Right kidney (tissue), 9 donors: ENCODE results near the gene SLC22A16.
"Not testable (repeated sequence)": the region's sequence is repeated elsewhere in the genome, so short reads cannot be mapped to it uniquely, and the experiment has no call there.

Source experiments
- DNase-seq: peaks from one replicate; pipeline ENCODE4 v3.0.0-alpha.2; 2016
- long read RNA-seq, 8 donors: transcript quantifications; one replicate each; lab custom pipeline, GENCODE V29; 2026

SLC22A16 gene, protein sequence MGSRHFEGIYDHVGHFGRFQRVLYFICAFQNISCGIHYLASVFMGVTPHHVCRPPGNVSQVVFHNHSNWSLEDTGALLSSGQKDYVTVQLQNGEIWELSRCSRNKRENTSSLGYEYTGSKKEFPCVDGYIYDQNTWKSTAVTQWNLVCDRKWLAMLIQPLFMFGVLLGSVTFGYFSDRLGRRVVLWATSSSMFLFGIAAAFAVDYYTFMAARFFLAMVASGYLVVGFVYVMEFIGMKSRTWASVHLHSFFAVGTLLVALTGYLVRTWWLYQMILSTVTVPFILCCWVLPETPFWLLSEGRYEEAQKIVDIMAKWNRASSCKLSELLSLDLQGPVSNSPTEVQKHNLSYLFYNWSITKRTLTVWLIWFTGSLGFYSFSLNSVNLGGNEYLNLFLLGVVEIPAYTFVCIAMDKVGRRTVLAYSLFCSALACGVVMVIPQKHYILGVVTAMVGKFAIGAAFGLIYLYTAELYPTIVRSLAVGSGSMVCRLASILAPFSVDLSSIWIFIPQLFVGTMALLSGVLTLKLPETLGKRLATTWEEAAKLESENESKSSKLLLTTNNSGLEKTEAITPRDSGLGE
- long read RNA-seq, donor 1, result 0 reads
- long read RNA-seq, donor 2, result 0 reads
- long read RNA-seq, donor 3, result 0 reads
- long read RNA-seq, donor 4, result 0 reads
- long read RNA-seq, donor 5, result 0 reads
- long read RNA-seq, donor 6, result 0 reads
- long read RNA-seq, donor 7, partial matches to known transcripts, result 0 of 1 reads
- long read RNA-seq, donor 7, other reads (novel, unspliced or antisense), result 0 of 1 reads
- long read RNA-seq, donor 8, result 0 reads

DNA sequence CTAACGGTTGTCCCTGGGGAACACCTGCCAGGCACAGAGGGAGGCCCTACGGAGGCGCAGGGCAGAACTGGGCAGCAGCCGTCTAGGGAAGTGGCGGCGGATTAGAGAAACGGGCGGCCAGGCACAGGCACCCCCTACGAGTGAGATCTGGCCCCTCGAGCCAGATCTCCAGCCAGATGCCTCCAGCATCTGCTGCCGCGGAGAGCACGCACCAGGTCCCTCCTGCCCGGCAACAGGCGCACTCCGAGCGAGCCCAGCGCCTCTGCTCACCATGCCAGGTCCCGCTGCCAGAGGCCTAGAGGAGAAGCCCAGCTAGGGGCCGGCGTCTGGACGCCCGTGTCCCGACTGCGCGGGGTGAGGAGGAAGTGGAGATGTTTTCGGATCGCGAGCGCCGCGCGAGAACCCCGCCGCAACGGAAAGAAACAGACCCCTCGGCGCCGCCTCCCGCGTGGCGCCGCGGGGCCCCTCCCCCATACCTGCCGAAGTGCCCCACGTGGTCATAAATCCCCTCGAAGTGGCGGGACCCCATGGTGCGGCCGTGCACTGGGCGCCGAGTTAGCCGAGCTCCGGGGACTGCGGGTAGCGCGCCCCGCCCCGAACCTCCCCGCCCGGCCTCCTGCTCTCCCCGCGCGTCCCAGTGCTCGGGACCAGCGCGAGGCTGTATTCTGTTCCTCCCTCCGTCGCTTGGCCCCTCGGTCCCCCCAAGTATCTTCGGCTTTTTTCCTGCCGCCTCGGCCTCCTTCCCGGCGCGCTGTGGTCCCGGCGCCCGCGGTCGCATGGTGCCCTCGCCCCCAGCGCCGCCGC, at the start of gene SLC22A16:
Gene SLC22A16 (minus strand): TSS at position 568 of the 804 bp plus-strand sequence. CDS start 39 bp downstream, at position 529.
- DNase-seq, result peak; percentile 69

DNA sequence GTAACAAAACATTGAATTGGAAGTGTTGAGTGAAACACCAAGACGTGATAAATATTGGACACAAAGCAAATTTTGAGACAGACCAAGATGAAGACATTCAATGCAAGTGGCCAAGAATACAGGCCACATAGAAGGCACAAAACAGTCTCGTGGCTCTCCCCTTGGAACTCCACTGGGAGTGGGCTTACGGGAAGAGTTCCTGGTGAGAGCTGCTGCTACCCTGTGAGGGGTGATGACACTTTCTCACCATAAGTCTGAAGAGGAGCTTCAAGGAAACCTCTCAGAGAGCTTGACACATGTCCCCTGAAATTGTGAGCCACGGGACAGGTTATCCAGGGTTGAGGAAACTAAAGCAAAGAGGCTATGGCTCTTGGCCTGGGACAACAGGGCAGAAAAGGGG, 48.6 kb upstream of the SLC22A16 start:
- no peak for DNase-seq

DNA sequence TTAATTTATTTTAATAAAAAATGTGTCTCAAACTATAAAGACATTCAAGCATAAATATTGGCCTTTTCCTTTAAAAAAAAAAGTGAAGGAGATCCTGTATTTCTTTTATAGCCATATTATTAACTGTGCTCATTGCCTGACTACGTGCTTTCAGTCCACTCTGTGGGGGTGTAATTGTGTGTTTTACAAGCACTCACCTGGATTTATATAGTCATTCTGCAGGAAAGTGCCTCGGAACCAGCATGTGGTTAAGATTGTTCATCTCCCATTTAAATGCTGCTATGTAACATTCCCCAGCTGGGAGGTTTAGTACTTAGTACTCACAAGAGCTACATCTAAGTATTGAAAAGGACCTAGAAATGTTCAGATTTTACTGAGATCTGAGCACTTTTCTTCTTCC, 47.9 kb upstream of the SLC22A16 start:
- no peak for DNase-seq

DNA sequence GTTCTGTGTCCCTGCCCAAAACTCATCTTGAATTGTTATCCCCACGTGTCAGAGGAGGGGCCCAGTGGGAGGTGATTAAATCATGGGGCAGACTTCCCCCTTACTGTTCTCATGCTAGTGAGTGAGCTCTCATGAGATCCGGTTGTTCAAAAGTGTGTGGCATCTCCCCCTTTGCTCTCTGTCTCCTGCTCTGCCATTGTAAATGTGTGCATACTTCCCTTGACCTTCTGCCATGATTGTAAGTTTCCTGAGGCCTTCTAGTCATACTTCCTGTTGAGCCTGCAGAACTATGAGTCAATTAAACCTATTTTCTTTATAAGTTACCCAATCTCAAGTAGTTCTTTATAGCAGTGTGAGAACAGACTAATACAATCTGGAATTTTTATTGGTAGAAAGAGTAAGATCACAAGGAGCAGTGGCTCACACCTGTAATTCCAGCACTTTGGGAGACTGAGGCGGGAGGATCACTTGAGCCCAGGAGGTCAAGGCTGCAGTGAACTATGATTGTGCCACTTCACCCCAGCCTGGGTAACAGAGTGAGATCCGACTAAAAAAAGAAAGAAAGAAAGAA, 47.1 kb upstream of the SLC22A16 start:
- no peak for DNase-seq

DNA sequence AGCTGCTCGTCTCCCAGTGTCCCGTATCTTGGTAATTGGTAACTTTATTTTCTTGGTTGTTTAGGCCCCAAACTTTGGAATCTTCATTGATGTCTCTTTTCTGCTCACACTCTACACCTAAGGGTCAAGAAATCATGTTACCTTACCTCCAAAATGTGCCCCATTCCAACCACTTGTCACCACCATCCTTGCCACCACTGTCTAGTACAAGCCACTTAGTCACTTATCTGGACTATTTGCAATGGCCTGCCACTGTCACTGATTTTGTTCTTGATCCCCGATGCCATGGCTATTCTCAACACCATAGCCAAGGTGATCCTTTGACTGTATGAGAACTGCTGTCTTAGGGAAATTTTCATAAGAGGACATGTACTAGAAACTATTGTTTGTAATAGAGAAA, 46.0 kb upstream of the SLC22A16 start:
- DNase-seq, result no peak

DNA sequence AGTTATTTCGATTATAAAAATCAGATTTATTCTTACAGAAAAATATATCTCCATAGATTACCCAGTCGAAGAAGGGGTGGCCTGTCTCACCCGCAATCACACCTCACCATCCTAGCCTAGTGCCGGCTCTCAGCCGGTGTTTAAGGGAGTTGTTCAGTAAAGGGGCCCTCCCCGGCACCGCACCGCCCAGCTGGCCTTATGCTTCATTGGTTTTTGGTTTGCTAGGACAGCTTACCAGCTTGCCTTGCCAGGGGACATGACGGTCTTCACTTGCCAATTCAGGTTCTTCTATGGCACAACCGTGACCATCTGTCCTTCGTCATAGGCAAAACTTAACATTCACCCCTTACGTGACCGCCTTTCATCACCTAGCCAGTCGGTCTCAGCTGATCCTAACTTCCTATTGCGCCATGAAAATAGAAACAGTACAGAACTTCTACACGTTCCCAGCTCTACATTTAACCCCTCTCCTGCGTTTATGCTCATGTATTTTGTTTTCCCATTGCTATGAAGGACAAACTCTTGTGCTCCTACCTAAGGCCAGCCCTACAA, 44.7 kb upstream of the SLC22A16 start:
- DNase-seq, result no peak

DNA sequence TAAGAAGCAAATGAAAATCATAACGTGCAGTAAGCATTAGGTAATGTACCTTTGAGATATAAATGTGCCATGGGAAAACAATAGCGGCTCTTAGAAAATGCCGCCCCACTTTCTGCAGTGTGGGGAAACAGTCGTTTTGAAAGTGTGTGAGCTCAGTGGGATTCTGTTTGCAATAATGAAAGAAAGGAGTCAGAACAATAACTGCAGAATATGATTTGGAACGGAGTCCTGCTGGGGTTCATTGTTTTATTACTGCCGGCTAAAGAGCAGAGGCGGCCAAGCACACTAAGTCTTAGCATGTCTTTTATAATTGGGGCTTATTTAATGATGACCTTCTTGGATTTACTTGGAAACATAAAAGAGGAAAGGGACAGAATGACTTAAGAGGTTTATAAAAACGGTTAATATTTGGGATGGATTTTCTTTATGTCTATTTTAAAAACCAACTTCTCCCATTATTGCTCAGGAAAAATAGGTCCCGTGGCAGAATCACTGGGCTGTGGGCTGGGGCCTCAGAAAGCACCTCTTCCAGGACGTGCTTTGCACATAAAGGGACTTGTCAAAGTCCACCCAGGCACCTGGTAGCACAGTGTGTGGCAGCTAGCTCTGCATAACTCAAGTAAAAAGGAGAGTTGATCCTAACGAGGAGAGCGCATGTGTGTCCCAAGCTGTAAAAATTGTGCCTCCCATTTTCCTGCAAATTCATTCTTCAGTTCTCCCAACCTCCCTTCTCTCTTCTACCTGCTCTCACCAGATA, 44.0 kb upstream of the SLC22A16 start:
- DNase-seq, result no peak

DNA sequence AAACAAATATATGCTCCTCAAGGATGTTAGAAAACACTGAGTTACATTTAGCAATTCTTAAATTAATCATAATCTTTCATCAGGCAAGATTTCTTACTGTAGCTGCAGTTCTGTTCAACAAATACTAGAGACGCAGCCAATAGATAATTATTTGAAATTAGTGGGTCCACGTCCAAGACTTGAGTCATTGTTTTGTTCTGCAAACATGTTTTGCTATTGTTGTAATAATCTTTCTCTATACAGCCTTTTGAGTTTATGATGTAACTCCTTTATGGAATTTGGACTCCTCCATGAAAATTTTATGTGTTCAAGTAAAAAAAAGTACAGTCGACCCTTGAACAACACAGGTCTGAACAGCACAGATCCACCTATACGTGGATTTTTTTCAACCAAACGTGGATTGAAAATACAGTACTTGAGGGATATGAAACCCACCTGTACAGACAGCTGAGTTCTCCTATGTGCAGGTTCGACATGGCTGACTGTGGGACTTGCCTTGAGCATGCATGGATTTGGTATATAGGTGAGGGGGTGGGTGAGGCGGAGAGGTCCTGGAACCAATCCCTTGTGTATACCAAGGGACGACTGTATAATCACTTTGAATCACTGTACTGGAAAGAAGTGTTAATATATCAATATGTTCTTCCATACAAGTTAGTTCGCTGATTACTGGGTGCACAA, 41.3 kb upstream of the SLC22A16 start:
- no peak for DNase-seq

DNA sequence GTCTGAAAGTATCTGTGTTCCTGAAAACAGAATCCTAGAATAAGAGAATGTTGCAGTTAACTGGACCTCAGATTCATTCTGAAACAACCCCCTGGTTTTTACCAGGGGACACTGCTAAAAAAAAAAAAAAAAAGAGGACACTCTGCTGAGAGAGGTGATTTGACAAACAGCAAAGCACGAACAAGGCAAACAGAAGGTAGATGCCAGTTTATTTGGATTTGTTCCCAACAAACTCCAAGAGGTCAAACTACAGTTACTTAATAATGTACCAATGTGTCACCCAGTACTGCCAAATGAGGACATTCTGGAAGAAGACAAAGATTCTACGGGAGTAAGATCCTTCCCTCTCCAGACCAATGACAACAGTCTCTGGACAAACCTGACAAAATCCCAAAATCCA, 40.6 kb upstream of the SLC22A16 start:
- no peak for DNase-seq

DNA sequence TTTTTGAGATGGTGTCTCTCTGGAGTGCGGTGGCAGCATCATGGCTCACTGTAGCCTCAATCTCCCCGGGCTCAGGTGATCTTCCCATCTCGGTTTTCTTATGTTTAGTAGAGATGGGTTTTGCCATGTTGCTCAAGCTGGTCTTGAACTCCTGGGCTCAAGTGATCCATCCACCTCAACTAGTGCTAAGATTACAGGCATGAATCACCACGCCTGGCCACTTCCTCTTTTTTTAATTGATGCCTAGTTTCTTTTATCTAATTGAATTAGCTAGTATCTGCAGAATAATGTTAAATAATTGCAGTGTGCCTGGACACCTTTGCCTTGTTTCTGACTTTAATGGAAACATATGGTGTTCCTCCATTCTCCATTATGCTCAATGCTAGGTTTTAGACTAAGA, 38.4 kb upstream of the SLC22A16 start:
- DNase-seq, result no peak

DNA sequence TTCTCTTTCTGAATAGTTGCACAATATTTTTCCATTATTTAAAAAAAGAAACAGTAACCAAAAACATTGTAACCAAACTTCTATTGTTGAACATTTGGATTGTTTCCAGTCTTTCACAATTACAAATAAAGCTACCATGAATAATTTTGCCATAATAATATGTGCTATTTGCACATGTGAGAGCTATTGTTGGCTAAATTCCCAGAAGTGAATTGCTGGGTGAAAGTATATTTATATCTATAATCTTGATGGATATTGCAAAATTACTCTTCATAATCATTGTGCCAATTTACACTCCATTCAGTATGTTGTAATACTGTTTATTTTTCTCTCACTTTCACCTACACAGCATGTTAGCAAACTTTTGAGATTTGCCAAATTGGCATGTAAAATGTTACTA, 36.6 kb upstream of the SLC22A16 start:
- DNase-seq, result no peak

DNA sequence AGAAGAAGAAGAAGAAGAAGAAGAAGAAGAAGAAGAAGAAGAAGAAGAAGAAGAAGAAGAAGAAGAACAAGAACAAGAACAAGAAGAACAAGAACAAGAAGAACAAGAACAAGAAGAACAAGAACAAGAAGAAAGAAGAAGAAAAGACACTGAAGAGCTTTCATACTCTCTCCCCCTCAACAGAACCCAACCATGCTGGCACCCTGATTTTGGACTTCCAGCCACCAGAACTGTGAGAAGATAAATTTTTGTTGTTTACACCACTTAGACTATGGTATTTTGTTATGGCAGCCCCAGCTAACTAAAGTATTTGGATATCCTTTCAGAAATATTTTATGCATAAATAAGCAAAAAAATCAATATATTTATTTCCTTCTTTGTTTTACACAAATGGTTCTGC, 36.1 kb upstream of the SLC22A16 start:
- DNase-seq, result not testable (repeated sequence)

DNA sequence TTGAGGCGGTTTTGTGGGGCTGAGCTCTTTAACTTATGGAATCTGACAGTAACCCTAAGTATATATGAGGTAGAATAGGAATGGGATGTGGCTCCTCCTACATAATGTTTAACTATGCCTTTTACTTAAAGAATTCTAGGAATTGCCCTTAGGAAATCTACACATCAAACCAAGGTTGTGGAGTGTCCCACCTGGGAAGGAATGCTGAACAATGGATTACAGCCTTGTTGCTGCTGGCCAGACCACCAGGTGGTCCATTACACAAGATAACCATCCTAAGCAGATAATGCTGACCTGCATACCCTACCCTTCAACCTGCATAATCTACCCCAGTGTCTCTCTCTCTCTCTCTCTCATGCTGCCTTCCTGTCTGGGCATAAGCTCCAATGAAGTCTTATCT, 35.0 kb upstream of the SLC22A16 start:
- no peak for DNase-seq

DNA sequence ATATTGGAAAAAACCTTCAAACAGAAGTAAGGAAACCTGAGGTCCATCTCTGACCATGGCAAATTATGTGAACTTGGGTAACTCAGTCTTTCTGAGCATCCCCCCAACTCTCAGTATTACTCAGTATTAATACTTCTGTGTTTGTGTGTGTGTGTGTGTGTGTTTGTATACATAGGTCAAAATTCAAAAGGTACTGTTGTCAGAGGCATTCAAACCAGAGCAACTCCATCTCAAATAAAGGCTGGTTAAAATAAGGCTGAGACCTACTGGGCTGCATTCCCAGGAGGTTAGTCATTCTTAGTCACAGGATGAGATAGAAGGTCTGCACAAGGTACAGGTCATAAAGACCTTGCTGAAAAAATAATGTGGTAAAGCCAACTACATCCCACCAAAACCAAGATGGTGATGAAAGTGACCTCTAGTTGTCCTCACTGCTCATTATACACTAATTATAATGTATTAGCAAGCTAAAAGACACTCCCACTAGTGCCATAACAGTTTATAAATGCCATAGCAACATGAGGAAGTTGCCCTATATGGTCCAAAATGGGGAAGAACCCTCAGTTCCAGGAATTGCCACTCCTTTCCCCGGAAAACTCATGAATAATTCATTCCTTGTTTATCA, 33.3 kb upstream of the SLC22A16 start:
- no peak for DNase-seq

DNA sequence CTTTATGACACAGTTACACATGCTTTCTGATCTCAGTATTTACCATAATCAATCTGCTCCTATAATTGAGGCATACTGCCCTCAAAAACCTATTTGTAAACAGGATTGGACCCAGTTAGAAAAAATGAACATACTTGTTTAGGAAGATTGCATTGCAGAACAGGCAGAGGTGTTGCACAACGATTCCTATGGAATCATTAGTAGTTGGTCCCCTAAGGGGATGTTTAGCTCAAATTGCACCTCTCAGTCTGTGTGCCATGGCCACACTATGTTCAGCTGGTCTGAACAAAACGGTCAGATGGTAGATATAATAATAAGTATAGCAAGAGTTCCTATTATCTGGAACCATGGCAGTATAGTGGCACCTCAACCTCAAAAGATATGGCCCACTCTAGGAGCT, 28.5 kb upstream of the SLC22A16 start:
- DNase-seq, result not testable (repeated sequence)

DNA sequence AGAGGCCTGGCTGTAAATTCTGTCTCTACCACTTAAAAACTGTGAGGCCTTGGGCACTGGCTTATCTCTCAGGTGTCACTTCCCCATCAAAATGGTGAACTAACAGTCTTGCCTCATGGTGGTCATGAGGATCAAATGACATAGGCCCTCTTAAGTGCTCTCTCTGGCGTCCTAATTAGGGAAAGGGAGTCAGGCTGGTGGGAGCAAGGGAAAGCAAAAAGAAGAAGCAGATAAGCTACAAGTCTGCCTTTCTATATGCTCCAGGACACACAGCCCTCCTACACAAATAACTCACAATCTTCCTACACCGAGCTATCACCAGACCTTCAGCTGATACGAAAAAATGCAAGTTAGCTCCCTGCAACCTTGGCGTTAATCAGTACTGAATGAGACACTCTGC, 19.5 kb upstream of the SLC22A16 start:
- DNase-seq, result peak; percentile 25

DNA sequence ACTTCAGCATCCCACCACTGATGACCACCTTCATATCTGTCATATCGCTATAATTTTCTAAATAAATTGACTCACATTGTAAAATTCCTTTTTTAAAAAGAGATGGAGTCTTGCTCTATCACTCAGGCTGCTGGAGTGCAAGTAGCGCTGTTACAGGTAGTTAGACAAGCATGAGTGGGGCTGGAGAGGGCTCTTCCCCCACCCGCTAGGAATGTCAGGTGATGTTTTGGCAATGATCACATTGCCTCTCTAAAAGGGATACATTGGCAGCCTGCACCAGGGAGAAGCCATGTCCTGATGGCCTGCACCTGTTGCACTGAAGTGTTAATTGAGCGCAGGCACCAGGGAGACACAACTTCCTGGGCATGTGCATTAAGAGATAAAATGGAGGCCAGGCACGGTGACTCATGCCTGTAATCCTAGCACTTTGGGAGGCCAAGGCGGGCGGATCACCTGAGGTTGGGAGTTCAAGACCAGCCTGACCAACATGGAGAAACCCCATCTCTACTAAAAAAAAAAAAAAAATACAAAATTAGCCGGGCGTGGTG, 16.9 kb upstream of the SLC22A16 start:
- DNase-seq, result no peak

DNA sequence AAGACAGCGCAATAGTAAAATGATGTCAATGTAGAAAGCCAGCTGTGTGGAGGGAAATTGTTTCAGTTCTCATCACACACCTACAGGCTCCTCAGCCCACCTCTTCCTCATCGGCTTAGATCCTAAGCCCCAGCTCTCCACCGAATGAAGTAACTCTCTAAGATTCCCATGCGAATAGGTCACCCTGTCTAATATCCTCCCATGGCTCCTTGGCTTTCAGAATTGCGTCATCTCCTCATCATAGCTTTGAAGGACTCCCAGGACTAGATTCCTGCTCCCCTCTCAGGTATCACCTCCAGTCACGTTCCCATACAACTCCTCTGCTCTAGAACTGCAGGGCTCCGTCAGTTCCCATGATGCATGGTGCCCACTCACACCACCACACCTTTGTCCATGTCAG, 16.2 kb upstream of the SLC22A16 start:
- no peak for DNase-seq

DNA sequence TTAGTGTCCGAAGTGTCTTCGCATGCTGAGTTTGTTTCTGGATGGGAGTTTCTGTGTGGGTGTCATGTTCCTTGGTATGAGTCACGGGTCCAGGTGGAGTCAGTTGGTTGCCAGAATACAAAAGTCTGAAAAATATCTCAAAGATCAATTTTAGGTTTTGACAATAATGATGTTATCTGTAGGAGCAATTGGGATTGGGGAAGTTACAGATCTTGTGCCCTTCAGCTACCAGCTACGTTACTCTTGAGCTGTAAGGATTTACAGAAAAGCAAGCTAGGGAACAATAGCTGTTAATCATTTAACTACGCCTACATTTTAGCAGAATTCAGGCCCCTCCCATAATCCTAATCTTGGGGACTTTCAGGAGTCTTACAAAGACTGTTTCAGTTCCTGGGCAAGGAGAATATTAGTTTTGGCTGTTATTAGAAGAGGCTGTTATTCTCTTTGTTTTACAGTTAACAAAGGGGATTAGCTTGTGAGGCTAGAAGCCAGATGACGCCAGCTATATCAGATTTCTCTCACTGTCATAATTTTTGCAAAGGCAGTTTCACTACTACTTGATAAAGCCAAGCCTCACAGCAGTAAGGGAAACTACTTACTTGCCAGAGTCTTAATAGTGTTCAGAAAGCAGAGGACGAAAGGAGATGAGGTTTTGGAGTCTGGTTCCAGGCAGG, 15.4 kb upstream of the SLC22A16 start:
- peak; percentile 65 for DNase-seq

DNA sequence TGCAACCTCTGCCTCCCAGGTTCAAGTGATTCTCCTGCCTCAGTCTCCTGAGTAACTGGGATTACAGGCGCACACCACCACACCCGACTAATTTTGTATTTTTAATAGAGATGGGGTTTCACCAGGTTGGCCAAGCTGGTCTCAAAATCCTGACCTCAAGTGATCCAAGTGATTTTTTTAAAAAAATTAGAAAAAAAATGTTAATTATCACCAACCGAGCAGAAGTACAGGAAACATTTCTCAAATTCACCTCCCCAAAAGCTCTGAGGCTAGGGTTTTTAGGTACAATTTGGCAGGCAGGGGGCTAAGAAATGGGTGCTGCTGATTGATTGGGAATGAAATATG, 14.9 kb upstream of the SLC22A16 start:
- DNase-seq, result no peak
